ENCODE results near the gene UBIAD1.

The UBIAD1 gene

DNA sequence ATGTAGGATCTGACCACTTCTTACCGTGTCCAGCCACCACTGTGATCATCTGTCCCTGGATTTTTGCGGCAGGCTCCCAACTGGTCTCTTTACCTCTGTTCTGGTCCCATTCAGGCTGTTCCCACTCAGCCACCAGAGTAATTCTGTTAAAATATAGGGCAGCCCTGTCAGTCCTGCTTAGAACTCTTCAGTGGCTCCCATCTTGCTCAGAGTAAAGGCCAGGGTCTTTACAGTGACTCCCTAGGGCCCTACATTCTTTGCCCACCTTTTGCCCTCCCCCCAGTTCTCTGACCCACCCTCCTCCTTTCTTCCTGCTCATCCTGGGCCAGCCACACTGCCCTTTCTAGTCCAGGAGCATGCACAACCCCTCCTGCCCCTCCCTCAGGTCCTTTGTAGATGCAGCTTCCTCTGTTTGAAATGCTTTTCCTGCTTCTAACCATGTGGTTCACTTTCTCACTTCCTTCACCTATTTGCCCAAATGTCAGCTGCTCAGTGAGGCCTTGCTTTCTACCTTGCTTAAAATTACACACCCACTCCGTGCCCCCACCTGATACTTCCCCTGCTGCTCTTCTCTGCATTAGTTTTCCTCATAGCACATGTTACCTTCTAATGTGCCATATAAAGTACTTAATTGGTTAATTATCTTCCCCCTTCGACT is 7.8 kb downstream of the UBIAD1 start:
- H3K4me1 ChIP-seq (ENCODE audit: control insufficient read depth, insufficient read depth, low read length, unreplicated experiment): peaks cover 15% of the 10 kb centered on the region
- H3K27ac ChIP-seq (ENCODE audit: low read depth, low read length): peak overlapping the region; percentile 80; the same call in 1 of the 2 replicates
- peaks cover 3% of the 10 kb centered on the region; the same call in 1 of the 2 replicates for H3K36me3 ChIP-seq (ENCODE audit: insufficient read depth, low read length)
- no peak overlapping the region for H3K4me3 ChIP-seq (ENCODE audit: low read depth, low read length)
- no peaks in the 10 kb centered on the region for H3K27me3 ChIP-seq (ENCODE audit: insufficient read depth, low read length)
- H3K79me2 ChIP-seq (ENCODE audit: control insufficient read depth, insufficient read depth, low read length, unreplicated experiment): peaks cover 13% of the 10 kb centered on the region
- H2AFZ ChIP-seq (ENCODE audit: low read length, unreplicated experiment): no peak overlapping the region

DNA sequence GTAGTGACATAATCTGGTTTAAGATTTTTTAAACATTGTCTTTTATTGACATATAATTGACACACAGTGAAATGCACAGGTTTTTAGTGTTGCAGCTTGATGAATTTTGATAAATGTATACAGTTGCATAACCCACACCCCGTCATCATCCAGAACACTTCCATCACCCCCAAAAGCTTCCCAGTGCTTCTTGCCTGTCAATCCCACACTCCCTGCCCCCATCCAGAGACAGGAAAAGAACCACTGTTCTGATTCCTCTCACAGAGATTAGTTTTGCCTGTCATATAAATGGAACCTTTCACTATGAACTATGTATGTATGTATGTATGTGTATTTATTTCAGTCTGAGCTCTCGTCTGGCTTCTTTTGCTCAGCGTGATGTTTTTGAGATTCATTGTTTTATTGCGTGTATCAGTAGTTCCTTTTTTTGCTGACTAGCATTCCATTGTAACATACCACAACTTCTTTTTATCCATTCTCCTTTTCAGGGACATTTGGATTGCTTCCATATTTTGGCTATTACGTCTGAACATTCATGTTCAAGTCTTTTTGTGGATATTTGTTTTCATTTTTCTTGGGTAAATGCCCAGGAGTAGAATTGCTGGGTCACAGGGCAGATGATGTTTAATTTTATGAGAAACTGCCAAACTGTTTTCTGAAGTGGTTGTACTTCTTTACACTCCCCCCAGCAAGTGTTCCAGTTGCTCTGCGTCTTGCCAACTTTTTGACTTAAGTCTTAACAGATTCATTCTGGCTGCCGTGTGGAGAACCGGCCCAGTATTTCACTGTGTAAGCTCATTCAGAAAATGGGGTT is 8.7 kb downstream of the UBIAD1 start:
- peak overlapping the region; percentile 15 for H3K4me3 ChIP-seq (ENCODE audit: low read depth, low read length)
- peaks cover 19% of the 10 kb centered on the region for H3K4me1 ChIP-seq (ENCODE audit: control insufficient read depth, insufficient read depth, low read length, unreplicated experiment)
- no peak overlapping the region for H2AFZ ChIP-seq (ENCODE audit: low read length, unreplicated experiment)
- peak overlapping the region; percentile 80 for H3K27ac ChIP-seq (ENCODE audit: low read depth, low read length)
- H3K36me3 ChIP-seq (ENCODE audit: insufficient read depth, low read length): 0 out of 2 replicates have a peak, but pooled peaks cover 3% of the 10 kb centered on the region
- no peaks in the 10 kb centered on the region for H3K27me3 ChIP-seq (ENCODE audit: insufficient read depth, low read length)
- peaks cover 10% of the 10 kb centered on the region for H3K79me2 ChIP-seq (ENCODE audit: control insufficient read depth, insufficient read depth, low read length, unreplicated experiment)

DNA sequence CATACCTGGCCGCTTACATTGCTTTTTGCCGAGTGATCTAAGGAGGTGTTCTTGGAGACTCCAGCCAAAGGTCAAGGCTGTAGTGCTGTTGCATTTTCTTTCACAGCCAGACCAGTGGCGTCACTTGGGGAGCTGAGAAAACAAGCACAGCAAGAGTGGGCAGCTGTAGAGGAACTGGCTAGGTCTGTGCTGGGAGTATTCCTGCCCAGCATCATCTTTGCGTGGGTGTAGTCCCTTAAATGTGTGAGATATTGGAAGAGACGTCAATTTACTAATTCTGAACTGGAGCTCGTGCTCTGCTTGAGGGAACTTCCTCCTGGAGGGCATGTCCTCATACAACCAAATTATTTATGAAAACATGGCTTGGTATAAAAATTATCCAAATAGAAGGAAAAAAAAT is 10.2 kb downstream of the UBIAD1 start:
- Histone ChIP-seq H3K36me3 (ENCODE audit: insufficient read depth, low read length) (0 out of 2 replicates have a peak, but pooled peaks cover 3% of the 10 kb centered on the region), H3K4me1 (ENCODE audit: control insufficient read depth, insufficient read depth, low read length, unreplicated experiment) (peaks cover 27% of the 10 kb centered on the region), H3K79me2 (ENCODE audit: control insufficient read depth, insufficient read depth, low read length, unreplicated experiment) (peaks cover 10% of the 10 kb centered on the region), H3K27me3 (ENCODE audit: insufficient read depth, low read length) (no peaks in the 10 kb centered on the region), H3K4me3 (ENCODE audit: low read depth, low read length) (no peak overlapping the region), H2AFZ (ENCODE audit: low read length, unreplicated experiment) (no peak overlapping the region), H3K27ac (ENCODE audit: low read depth, low read length) (no peak overlapping the region)

DNA sequence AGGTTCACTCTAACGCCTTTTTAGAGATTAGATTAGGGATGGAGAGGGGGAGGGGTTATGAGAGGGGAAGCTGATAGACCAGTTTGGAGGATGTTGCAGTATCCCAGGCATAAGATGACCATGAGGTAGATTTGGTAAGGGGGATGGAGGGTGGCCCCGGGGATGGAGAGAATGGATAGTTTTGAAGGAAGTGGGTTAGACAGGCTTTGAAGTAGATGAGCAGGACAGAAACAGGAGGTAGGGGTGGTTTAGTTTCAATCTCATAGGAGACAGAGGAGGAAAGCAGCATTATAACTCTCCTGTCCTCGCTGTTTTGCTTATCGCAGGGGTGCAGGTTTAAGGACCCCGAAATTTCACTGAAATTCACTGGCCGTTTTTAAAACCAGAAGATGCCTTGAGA is 11.8 kb downstream of the UBIAD1 start:
- H3K79me2 ChIP-seq (ENCODE audit: control insufficient read depth, insufficient read depth, low read length, unreplicated experiment): peaks cover 10% of the 10 kb centered on the region
- 0 out of 2 replicates have a peak, but pooled peaks cover 3% of the 10 kb centered on the region for H3K36me3 ChIP-seq (ENCODE audit: insufficient read depth, low read length)
- peaks cover 27% of the 10 kb centered on the region for H3K4me1 ChIP-seq (ENCODE audit: control insufficient read depth, insufficient read depth, low read length, unreplicated experiment)

DNA sequence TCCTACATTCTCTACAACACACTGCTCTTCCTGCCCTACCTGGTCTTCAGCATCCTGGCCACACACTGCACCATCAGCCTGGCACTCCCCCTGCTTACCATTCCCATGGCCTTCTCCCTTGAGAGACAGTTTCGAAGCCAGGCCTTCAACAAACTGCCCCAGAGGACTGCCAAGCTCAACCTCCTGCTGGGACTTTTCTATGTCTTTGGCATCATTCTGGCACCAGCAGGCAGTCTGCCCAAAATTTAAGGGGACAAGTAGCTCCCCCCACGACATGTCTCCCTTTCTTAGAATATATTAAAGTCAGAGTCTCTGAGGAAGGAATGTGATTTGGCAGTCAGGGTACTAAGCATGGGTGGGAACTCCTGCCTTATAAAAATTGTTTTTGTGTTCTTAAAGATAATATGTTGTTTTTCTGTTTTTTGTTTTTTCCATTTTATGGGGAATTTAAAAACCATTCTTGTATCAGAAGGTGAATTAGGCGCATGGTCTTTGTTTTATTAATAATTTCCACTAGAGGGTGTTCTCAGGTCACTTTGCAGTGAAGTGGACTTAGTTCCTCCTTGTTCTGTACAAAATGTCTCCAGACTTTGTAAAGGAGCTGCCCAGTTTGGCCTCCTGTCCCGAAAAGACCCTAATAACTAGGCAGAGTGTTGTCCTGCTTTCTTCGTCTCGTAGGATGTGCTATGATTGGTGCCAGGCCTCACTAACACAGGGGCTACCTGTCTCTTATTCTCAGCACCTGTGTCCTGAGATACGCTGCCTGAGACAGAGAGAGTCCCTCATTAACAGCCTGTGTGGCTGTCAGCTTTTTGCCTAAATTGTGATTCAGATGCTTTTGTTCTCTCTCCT is 13.1 kb downstream of the UBIAD1 start:
- H3K79me2 ChIP-seq (ENCODE audit: control insufficient read depth, insufficient read depth, low read length, unreplicated experiment): peaks cover 10% of the 10 kb centered on the region
- H3K4me3 ChIP-seq (ENCODE audit: low read depth, low read length): no peak overlapping the region
- no peaks in the 10 kb centered on the region for H3K36me3 ChIP-seq (ENCODE audit: insufficient read depth, low read length)
- no peaks in the 10 kb centered on the region for H3K27me3 ChIP-seq (ENCODE audit: insufficient read depth, low read length)
- H2AFZ ChIP-seq (ENCODE audit: low read length, unreplicated experiment): no peak overlapping the region
- H3K27ac ChIP-seq (ENCODE audit: low read depth, low read length): peak overlapping the region; percentile 36
- H3K4me1 ChIP-seq (ENCODE audit: control insufficient read depth, insufficient read depth, low read length, unreplicated experiment): peaks cover 25% of the 10 kb centered on the region

More for the DNA sequence above, 11.8 kb downstream of the UBIAD1 start:
- no peaks in the 10 kb centered on the region for H3K27me3 ChIP-seq (ENCODE audit: insufficient read depth, low read length)
- no peak overlapping the region for H3K4me3 ChIP-seq (ENCODE audit: low read depth, low read length)
- H3K27ac ChIP-seq (ENCODE audit: low read depth, low read length): no peak overlapping the region
- H2AFZ ChIP-seq (ENCODE audit: low read length, unreplicated experiment): no peak overlapping the region

DNA sequence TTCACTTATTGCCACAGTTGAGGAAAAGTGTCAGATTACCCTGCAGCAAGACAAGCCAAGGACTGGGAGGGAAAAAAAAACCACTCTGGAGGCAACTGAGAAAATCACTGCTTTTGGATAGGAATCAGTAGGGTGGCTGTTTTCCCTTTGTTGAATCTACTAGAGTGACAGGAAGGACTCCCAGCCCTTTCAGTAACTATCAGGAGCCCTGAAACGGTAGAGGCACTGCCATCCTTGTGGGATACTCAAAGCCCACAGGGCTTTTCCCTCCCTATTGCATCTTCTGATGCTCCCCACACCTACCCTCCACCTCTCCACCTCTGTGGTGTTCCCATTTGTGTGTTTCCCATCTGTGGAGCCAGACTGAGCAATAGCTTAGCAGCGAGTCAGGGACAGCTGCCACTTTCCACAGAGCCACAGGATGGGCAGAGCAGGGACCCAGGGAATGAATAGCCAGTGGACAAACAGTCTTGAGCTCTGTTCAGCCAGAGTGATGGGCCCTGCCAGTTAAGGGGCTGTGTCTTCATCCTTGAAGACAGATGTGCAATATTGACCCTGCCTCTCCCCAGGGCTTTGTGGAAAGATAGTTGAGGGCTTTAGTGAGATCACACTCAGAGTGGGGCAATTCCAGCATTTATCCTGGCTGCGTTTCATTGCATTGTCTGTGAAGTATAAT is 13.9 kb downstream of the UBIAD1 start:
- Histone ChIP-seq H3K27me3 (ENCODE audit: insufficient read depth, low read length) (no peaks in the 10 kb centered on the region), H3K79me2 (ENCODE audit: control insufficient read depth, insufficient read depth, low read length, unreplicated experiment) (peaks cover 10% of the 10 kb centered on the region), H3K27ac (ENCODE audit: low read depth, low read length) (peak overlapping the region; percentile 36), H3K4me1 (ENCODE audit: control insufficient read depth, insufficient read depth, low read length, unreplicated experiment) (peaks cover 18% of the 10 kb centered on the region), H2AFZ (ENCODE audit: low read length, unreplicated experiment) (no peak overlapping the region), H3K36me3 (ENCODE audit: insufficient read depth, low read length) (no peaks in the 10 kb centered on the region), H3K4me3 (ENCODE audit: low read depth, low read length) (no peak overlapping the region)

DNA sequence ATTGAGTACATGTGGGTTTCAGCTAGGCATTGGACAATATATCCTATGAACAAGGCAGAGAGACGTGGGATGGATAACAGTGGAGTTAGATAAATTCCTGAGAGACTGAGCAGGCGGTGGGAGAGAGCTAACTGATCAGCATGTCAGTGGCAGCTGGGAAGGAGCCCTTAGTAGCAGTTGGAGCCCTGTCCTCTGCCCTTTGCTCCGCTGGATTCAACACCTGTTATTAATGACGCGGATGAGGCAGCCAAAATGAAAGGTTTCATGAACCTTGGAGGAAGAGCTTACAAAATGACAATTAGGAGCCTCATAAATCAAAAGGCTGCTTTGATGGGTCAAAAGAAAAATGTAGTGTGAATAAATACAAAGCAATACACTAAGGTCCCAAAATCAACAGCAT is 16.1 kb downstream of the UBIAD1 start:
- Histone ChIP-seq H3K4me3 (ENCODE audit: low read depth, low read length) (no peak overlapping the region), H2AFZ (ENCODE audit: low read length, unreplicated experiment) (no peak overlapping the region), H3K36me3 (ENCODE audit: insufficient read depth, low read length) (no peaks in the 10 kb centered on the region), H3K27ac (ENCODE audit: low read depth, low read length) (no peak overlapping the region), H3K27me3 (ENCODE audit: insufficient read depth, low read length) (no peaks in the 10 kb centered on the region), H3K4me1 (ENCODE audit: control insufficient read depth, insufficient read depth, low read length, unreplicated experiment) (peaks cover 12% of the 10 kb centered on the region), H3K79me2 (ENCODE audit: control insufficient read depth, insufficient read depth, low read length, unreplicated experiment) (no peaks in the 10 kb centered on the region)

DNA sequence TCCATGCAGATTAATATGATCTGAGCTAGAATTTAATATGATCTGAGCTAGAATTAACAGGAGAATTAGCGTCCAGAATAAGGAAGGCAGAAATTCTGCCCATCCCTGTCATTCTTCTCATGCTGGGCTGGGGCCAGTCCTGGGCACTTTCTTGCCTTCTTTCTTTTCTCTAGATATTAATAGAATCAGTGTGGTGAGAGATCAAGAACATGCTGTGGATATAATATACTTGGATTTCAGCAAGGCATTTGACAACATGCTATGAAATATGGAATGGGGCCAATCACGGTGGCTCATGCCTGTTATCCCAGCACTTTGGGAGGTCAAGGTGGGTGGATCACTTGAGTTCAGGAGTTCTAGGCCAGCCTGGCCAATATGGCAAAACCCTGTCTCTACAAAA is 18.1 kb downstream of the UBIAD1 start:
- Histone ChIP-seq H3K4me3 (ENCODE audit: low read depth, low read length) (no peak overlapping the region), H3K4me1 (ENCODE audit: control insufficient read depth, insufficient read depth, low read length, unreplicated experiment) (peaks cover 12% of the 10 kb centered on the region), H3K27me3 (ENCODE audit: insufficient read depth, low read length) (no peaks in the 10 kb centered on the region), H2AFZ (ENCODE audit: low read length, unreplicated experiment) (no peak overlapping the region), H3K36me3 (ENCODE audit: insufficient read depth, low read length) (no peaks in the 10 kb centered on the region), H3K27ac (ENCODE audit: low read depth, low read length) (no peak overlapping the region), H3K79me2 (ENCODE audit: control insufficient read depth, insufficient read depth, low read length, unreplicated experiment) (no peaks in the 10 kb centered on the region)

DNA sequence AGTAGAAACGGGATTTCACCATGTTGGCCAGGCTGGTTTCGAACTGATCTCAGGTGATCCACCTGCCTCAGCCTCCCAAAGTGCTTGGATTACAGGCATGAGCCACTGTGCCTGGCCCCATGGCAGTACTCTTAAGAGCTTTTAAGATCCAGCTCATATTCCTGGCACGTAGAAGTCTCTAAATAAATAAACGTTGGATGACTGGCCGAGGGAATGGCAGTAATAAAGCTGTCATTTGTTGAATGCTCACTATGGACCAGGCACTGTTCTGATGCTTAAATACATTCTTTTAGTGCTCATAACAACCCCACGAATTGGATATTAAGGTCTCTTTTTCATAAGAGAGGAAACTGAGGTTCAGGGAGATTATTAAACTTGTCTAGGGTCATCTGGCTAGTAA is 20.9 kb downstream of the UBIAD1 start:
- no peaks in the 10 kb centered on the region for H3K79me2 ChIP-seq (ENCODE audit: control insufficient read depth, insufficient read depth, low read length, unreplicated experiment)
- H3K27me3 ChIP-seq (ENCODE audit: insufficient read depth, low read length): no peaks in the 10 kb centered on the region
- no peak overlapping the region for H3K4me3 ChIP-seq (ENCODE audit: low read depth, low read length)
- no peak overlapping the region for H2AFZ ChIP-seq (ENCODE audit: low read length, unreplicated experiment)
- no peaks in the 10 kb centered on the region for H3K4me1 ChIP-seq (ENCODE audit: control insufficient read depth, insufficient read depth, low read length, unreplicated experiment)
- H3K36me3 ChIP-seq (ENCODE audit: insufficient read depth, low read length): no peaks in the 10 kb centered on the region
- H3K27ac ChIP-seq (ENCODE audit: low read depth, low read length): no peak overlapping the region

DNA sequence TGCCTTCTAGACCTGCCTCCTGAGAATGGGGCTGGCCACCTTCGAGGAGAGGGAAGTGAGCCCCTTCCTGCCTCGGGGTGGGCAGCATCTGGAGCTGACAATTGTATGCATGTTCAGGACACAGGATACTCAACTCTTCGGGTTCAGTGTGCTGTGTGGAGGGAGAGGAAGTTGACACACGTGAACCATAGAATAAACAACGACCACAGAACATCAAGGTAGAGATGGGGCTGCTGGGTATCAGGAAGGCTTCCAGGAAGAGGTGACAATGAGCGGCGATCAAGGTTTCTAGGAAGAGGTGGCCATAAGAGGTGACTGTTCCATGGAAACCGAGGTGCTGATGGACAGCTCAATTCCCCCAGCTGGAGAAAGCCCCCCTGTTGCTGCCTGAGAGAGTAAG is 22.0 kb downstream of the UBIAD1 start:
- H2AFZ ChIP-seq (ENCODE audit: low read length, unreplicated experiment): no peak overlapping the region
- no peaks in the 10 kb centered on the region for H3K4me1 ChIP-seq (ENCODE audit: control insufficient read depth, insufficient read depth, low read length, unreplicated experiment)
- H3K79me2 ChIP-seq (ENCODE audit: control insufficient read depth, insufficient read depth, low read length, unreplicated experiment): no peaks in the 10 kb centered on the region
- no peaks in the 10 kb centered on the region for H3K27me3 ChIP-seq (ENCODE audit: insufficient read depth, low read length)
- H3K4me3 ChIP-seq (ENCODE audit: low read depth, low read length): no peak overlapping the region
- no peaks in the 10 kb centered on the region for H3K36me3 ChIP-seq (ENCODE audit: insufficient read depth, low read length)
- H3K27ac ChIP-seq (ENCODE audit: low read depth, low read length): no peak overlapping the region

All from ACC112 (cell line).